ENCODE data around the gene UNC13D. TPM values are rescaled to one million over a fixed set of nuclear protein-coding genes. Genes with fewer than 3 reads are reported as not detected.
"Not testable (repeated sequence)": the region's sequence is repeated elsewhere in the genome, so short reads cannot be mapped to it uniquely, and the experiment has no call there.

The UNC13D gene
- total RNA-seq, 1 donor from 2014 or later, result 7.3 TPM

DNA sequence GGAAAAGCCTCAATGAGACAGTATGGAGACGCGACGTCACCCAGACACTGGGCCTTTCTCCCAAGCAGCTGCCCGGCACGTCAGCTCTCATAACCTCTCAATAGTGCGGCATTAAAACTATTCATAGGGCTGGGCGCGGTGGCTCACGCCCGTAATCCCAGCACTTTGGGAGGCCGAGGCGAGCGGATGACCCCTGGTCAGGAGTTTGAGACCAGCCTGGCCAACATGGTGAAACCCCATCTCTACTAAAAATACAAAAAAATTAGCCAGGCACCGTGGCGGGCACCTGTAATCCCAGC, 7.4 kb upstream of the UNC13D start:
- not testable (repeated sequence) for DNase-seq (ENCODE audit: low read depth, low spot score)

DNA sequence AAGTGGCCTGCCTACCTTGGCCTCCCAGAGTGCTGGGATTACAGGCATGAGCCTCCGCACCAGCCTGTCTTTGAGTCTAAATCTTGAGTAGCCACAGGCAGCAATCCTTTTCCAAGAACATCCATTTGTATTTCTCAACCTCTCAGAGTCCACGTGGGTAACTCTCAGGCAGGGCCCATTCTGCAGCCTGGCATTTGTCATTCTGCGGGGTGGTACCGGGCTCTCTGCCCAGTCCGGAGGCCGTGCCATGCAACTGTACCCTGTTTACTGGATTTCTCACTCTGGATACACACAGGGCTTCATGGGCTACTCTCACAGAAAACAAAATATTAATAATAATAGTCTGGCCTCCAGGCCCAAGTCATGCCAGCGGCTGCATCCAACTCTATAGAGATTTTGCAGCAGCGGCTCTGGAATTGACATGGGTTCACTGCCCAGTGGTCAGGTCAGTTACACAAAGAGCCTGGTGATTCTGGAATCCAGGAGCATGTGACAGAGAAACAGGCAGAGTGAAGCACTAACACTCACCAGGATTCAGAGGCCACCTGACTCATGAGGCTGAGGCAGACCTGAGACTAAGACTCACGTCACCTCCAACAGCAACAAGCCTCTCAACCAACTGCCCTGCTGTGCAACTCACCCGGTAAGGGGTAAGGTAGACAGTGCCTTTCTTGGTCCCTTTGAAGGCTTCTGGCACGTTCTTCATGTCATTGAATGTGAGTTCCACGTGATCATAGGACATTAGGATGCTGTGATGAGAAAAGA, 6.9 kb upstream of the UNC13D start:
- DNase-seq (ENCODE audit: low read depth, low spot score), result no peak

DNA sequence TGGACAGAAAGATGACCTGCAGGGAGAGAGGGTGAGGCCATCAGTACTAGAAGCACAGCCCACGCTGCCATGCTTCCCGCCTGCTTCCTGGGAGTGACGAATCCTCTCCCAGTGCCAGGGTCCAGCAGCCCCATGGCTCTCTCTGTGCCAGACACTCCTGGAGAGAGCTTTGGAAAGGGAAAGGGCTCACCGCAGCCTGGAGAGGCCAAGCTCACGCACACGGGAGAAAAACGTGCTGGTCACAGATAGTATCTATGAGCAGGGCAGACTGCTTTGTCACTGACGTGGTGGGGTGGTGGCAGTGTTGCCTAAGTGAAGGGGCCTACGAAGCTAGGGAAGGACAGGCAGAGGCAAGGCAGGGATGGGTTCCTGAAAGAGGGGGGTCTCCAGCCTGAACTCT, 5.5 kb upstream of the UNC13D start:
- DNase-seq (ENCODE audit: low read depth, low spot score), result no peak

DNA sequence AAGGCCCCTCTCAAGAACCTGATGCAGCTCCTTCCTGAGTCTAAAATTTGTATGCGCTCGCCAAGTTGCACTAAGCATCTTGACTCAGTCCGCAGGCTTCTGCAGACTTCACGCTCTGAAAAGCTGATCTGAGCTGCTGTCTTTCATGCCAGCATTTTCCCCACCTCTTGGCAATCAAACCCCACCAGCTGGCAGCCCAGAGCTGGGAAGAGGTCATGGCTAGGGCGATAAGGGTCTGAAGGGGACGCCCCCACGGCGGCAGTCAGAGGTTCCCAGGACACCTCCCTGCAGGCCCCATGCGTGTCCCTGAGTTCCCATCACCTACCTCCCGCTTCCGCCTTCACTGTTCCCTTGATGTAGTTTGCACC, 5.1 kb upstream of the UNC13D start:
- no peak for DNase-seq (ENCODE audit: low read depth, low spot score)

DNA sequence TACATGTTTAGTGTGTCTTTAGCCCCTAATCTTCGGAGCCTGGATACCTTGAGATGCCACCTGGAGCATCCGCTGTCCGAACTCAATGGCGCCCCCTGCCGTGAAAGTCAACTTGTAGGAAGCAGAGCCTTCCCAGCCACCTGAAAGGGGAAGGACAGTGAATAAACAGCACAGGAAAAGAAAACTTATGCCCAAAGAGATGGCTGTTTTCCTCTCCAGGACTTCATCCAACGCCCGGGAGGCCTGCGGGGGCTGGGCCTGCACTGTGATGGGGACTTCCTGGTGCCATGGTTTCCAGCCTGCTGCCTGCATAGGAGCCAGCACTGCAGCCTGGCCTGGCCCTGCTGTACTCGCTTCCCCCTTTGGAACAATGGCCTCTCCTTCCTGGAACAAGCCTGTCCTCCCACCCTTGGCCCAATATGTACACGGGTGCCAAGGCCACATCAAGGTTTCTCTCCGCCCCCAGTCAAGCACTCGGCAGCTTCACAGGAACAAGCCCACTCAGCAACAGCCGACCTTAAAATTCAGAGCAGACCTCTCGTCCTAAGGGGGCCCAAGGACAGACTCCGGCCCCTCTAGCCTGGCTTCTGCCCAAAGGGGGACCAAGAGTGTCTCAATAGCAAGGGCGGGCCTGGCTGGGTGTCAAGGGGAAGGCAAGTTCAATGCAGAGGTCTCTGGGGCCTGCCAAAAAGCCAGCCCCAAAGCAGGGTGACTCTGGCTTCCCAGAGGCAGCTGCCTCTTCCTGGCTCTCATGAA, 4.5 kb upstream of the UNC13D start:
- DNase-seq (ENCODE audit: low read depth, low spot score), result no peak

DNA sequence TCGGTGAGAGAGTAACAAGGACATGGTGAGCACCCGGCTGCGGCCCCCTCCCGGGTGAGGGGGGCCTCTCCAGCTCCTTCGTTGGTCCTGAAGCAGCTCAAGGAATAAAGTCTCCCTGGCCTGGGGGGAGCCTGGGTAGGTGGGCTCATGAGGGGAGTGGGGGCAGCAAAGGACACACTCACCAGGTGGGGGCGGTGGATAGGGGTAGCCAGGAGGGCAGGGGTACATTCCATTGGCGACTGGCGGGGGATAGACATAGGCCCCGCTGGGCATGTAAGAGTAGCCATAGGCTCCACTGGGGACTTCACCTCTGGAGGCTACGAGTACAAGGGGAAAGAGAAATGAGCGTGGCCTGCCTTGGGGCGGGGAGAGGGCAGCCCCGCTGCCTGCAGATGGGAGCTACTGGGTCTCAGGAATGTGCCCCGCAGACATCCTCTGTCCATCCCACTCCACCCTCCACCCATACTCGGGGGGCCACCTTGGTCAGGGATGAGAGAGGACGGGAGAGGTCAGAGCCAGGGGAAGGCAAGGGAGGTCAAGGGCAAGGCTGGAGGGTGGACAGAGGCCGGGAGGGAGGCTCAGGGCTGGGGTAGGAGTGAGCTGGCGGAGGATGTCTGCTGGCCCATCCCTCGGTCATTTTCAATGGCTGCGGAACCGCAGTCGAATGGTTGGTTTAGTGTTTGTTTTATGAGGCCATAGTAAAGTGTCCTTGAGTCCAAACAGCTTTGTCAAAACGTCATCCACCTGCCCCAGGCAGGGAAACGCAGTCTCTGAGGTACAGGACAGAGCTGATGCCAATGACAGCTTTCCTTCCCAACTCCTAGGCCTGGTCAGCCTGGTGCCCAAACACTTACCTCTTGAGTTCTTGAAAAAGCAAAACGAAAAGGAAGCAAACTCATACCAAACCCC, 3.7 kb upstream of the UNC13D start:
- DNase-seq (ENCODE audit: low read depth, low spot score), result no peak

DNA sequence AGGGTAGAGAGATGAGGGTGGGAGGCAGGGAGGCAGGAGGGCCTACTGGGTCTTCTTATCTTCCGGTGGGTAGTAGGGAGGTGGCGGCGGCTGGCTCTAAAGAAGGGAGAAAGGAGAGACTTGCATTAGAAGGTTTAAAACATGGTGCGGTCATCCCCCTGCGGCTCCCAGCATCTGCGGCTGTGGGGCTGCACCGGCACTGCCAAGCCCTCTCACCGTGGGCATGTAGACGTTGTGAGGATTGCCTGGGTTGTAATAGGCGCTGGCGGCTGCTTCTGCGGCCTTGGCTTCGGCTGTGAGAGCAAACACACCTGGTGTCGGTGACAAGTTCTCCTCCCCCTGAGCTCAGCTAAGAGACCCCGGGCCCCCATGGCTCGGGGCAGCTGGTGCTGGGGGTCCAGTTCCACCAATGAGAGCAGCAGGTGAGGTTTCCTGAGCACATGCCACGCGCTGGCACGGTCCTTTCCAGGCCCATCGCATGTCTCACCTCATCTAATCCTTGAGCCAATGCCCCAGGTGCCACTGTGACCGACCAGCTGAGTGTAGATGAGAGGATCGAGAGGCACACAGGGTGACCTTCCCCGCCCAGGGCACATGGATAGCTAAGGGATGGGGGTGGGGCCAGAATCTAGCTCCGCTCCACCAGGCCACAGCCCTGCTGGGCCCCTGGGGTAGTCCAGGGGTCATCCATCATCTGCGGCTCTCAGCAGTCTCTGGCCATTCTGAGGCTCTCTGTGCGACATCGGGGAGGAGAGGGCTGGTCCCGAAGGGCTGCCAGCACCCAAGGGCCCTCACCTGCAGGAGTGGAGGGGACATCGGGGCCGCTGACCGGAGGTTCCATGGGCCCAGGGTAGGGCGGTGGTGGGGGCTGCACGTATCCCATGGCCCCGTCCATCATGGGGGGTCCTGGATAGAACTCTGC, 2.7 kb upstream of the UNC13D start:
- DNase-seq (ENCODE audit: low read depth, low spot score), result no peak

DNA sequence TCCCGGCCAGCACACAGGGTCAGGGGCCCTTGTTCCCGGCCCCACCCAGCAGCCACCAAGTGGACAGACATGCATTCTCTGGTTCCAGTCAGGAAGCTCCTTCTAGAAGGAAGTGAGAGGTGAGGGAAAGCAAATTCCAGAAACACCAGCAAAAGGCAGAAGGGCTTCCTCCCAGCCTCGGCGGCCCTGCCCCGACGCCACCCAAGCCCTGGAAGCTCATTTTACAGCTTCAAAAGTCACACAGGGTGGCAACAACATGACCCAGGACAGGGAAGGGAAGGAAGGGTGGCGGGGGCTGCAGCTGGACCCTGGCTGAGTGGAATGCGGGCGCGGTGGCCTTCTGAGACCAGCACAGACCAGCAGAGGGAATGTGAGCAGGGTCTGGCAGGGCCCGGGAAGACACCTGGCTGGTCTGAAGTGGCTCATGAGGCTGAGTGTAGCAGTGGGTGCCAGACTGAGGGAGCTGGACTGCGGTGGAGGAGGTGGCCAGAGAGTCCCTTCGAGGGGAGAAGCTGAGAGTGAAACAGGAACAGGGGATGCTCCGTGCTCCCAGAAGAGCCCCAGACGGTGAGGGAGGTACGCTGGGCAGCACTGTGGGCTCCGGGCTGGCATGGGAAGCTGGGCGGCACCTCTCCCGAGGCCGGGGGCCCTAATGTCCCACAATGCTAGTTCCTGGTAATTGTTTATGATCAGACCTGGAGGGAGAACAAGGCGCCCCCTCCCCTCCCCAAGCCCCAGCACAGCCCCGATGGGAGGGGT, 1.9 kb upstream of the UNC13D start:
- DNase-seq (ENCODE audit: low read depth, low spot score), result no peak

DNA sequence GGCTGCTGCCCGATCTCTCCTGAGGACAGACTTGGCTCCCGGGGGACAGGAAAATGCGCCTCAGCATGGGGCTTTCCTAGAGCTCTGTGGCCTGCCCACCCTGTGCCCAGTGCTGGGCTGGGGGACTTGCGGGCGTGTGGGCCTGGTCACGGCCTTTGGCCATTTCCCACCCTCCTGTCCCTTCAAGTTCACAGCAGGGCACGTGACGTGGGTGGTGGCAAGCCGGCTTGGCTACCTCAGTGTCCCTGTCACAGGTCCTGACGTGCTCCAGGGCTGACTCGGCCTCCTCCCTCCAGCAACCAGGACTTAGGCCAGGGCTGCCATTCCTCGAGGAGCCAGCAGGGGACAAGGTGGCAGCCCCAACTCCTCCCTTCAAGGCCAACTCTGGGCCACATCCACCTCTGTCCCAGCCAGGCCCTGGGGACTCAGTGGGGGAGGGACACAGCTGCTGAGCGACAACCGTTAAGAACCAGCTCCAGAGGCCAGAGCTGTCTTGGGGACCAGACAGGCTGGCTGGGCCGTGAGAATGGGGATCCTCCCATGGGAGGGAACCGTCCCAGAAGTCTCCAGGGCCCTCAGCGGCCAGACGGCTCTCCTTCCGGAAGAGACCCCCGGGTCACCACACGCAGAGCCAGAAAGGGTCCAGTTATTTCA, 981 bp upstream of the UNC13D start:
- no peak for DNase-seq (ENCODE audit: low read depth, low spot score)

DNA sequence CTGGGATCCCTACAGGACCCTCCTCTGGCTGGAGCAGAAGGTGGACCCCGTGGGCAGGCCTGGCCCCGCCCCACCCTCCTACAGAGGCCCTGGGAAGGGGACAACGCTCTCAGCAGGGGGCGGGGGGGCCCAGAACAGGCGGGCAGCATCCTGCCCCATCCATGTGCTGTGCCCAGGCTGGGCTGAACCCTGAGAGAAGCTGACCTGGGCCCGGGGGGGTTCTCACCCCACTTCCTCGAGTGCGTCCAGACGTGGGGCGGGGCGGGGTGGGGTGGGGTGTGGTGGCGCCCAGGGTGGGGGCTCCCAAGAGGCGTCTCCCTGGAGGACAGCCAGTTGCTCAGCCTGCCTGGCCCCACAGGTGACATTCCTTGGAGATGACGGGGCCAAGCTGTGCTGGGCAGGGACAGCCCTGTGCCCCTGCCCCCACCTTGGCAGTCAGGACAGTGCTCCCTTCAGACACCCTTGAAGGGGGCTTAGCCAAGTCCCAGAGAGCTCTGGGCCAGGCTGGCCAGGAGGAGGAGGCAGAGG, 390 bp upstream of the UNC13D start:
- no peak for DNase-seq (ENCODE audit: low read depth, low spot score)

DNA sequence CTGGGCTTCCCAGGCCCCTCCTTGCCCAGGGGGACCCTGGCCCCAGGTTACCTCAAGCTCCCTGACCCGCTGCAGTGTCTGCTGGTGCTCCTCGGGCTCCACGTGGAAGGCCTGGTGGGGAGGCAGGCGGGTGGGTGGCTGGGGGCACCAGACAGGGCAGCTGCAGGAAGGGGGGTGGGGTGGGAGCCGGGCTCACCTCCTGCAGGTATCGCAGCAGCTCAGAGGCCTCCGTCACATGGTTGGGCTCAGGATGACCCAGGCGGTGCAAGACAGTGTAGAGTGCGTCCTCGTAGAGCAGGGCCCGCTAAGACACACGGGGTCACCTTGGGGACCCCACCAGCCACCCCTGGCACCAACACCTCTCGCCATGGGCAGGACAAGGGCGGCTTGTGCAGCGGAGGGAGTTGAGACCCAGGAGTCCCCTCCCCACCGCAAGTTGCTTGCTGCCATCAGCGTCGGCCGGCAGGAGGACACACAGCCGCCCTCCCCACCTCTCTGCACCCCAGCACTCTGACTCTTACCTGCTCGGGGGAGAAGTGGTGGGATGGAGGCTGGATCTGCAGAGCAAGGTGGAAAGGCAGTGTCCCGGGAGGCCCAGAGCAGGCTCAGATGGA, 1.1 kb downstream of the UNC13D start:
- DNase-seq (ENCODE audit: low read depth, low spot score), result no peak

DNA sequence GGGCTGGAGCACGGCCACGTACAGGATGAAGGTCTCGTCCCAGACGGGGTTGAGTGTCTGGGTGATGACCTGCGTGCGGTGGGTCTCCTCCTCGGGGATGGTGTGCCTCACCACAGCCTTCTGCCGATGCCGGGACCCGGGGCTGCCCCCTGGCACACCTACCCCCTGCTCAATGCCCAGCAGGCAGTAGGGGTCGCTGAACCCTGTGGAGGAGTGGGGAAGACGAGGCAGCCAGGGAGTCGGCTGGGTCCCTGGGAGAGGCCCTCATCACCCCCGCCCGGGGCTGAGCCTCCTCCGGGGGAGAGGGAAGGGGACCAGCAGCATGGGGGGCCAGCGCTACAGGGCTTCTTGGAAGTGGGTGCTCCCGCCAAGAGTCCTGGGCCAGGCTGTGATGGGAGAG, 1.8 kb downstream of the UNC13D start:
- no peak for DNase-seq (ENCODE audit: low read depth, low spot score)

DNA sequence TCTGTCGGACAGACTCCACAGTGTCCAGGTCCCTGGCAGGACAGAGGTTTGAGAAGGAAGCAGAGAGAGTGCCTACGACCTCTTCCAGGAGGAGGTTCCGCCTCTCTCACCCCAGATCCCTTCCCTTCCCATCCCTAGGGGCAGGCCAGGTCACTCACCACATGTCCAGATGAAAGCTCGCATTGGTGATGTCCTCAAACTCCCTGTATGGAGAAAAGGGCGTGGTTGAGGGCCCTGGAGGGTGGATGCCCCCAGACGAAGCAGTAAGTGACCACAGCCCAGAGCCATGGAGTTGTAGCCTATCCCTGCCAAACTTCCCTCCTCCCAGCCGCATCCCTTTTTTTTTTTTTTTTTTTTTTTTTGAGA, 3.4 kb downstream of the UNC13D start:
- DNase-seq (ENCODE audit: low read depth, low spot score), result no peak

DNA sequence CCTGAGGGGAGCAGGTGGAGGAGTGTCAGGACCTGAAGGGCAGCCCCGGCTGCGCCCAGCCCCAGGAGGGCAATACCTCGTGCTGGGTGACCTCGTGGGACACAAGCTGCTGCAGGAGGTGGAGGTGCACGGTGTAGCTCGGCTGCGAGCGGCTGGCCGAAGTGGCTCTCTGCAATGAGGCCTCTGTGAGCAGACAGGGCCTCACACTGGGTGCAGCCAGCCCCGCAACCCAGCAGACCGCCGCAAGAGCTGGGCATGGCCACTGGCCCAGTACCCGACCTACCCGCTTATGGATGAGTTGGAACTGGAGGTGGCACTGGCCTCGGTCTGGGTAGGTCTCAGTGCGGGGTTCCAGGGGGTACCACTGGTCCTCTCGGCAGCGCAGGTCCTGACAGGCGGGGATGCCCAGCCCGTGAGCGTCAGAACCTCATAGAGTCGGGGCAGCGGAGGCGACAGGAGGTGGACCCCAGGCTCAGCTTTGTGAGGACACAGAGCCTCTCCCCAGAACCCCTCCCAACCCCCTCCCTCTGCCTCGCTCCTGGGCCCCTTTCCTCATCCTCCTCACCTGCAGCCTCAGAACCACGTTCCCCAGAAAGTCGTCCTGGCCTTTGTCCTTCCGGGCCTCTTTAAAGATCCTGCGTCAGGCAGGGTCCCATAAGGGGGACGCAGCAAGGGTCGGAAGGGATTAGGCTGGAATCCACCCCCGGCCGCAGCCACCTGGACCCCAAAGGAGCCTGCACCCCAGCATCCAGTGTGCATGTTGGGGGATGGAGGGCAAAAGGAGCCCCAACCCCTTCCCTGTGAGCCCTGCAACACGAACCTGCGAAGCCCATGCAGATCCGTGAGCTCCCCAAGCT, 4.0 kb downstream of the UNC13D start:
- no peak for DNase-seq (ENCODE audit: low read depth, low spot score)

DNA sequence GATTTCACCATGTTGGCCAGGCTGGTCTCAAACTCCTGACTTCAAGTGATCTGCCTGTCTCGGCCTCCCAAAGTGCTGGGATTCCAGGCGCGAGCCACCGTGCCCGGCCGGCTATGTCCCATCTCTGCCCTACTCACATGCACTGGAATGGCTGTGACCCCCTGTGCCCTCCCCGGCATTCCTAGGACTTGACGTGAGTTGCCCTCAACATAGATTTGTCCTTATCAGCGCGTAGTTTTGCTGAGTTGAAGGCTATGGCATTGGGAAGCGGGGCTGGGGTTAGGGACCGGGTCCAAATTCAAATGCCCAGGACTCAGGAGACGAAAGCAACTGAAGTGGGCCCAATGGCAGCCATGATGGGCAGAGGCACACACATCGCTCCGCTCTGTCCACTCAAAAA, 5.8 kb downstream of the UNC13D start:
- no peak for DNase-seq (ENCODE audit: low read depth, low spot score)

DNA sequence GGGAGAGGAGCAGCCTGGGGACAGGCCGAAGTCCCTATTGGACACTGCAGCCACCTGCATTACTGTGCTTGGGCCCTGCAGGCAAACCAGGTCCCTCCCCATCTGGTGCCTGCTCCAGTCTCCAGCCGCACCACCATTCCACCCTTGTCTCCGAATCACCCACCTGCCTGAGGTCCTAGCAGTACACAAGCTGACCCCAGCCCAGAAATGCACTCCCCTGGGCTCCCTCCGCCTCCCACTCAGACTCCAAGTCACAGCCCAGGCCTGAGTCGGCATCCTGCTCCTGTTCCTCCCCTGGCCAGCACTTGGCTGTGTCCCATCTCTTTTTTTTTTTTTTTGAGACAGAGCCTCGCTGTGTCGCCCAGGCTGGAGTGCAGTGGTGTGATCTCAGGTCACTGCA, 6.3 kb downstream of the UNC13D start:
- DNase-seq (ENCODE audit: low read depth, low spot score), result no peak

DNA sequence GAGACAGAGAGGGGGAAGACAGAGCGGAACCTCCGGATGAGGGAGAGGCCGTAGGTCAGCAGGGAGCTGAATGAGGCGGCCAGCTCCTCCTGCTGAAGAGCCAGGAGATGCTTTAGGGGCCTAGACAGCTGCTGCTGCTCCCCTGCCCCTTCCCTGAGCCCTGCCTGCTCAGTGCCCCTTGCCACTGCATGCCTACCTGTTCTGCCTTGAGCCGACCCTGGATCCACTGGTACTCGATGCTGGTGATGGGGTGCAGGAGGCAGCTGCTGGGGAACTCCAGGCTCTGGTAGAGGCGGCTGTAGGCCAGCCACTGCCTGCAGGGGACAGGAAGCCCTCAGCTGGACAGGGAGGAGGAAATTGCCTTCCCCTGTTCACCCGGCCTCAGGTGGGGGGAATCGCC, 7.6 kb downstream of the UNC13D start:
- no peak for DNase-seq (ENCODE audit: low read depth, low spot score)

DNA sequence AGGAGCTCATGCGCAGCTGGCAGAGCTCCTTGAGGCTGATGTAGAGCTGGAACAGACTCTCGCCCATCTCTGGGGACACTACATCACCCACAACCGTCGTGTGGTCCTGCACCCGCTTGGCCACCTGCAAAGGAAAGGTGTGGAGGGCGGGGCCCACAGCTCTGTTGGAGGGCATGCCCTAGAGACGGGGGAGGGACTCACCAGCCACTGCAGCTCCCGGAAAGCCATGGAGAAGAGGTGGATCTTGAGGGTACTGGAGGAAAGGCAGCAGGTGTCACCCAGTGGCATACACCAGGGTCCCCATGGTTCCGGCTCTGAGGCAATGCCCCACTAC, 8.6 kb downstream of the UNC13D start:
- no peak for DNase-seq (ENCODE audit: low read depth, low spot score)

Data from pulmonary artery endothelial cell (primary cell).